ENCODE data around the gene SLCO6A1.

SLCO6A1 gene

DNA sequence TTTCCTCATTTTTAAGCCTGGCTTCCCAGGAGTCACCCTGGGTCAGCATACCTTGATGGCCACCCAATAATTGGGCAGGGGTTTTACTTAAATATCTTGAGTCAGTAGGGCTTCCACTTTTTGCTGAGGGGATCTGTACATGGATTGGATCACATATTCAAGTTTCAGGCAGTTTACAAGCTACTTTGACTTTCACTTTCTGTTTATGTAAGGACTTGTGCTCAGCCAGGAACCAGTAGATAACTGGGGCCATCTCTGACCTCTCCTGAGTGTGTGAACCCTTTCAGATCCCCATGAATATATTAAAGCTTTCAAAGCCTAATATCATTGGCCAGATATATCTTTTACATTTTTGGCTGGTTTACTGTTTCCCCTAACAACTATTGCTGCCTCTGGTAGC, 45.1 kb downstream of the SLCO6A1 start:
- no peak for DNase-seq (ENCODE audit: low spot score)

DNA sequence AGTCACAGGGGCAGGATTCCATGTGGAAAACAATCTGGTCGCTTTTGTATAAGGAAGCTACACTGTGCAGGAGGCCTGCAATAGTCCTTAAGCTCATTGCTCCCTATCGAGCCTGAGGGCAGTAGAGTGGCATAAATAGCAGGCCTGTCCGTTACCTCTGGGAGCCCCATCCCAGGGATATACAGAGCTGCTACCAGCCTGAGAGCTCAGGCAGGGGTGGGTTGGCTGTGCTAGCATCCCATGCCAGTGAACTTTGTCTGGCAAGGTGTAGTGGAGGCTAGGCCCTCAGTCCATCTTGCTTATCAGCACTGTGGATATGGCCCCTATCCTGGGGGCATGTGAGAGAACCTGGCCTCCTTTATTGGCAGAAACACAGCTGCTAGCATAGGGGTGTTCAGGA, 47.7 kb downstream of the SLCO6A1 start:
- DNase-seq (ENCODE audit: low spot score) = no peak

DNA sequence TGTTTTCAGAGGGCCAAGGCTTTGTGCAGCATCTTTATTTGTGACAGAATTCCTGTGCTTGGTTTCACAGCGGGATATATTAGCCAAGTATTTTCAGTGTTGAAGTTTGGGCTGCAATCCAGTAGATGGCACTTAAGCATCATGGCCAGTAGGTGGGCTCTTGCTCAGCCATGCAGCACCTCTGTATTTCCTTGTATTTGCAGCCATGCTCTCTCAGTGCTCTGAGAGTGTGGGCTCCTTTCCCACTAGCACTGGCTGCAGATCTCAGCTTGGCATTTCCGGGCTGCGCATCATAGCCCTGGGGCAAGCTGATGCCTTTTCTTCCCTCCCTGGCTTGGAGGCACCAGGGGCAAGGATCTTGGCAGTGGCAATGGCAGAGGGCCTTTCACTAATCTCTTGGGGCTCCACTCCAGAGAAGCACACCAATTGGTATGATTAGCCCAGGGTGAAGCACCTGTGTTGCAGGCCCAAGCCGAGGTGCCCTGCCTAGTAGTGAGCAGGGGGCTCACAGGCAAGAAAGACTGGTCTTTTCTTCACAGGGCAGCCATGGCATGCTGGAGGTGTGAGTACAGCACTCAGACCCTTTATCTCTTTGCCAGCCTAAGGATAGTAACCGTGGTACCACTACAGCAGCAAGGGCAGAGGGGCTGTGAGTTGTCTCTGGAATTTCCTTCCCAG, 48.3 kb downstream of the SLCO6A1 start:
- no peak for DNase-seq (ENCODE audit: low spot score)

DNA sequence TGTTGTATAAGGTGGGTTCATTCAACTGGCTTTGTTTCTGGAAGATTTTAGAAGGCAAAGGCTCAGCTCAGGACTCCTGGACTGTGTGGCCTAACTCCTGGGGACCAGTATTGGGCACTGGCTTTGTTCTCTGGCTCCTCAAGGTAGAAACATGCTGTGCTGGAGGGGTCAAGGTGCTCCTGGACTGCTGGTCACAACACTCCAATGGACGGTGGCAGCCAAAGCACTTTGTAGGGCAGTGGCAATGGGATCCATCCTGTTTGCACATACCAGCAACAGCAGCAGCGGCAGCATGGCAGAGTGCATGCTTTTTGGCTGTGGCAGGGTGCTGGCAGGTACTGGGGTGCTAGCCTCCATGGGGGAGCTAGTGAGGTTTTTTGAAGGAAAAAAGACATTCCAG, 65.3 kb downstream of the SLCO6A1 start:
- DNase-seq (ENCODE audit: low spot score) = no peak

DNA sequence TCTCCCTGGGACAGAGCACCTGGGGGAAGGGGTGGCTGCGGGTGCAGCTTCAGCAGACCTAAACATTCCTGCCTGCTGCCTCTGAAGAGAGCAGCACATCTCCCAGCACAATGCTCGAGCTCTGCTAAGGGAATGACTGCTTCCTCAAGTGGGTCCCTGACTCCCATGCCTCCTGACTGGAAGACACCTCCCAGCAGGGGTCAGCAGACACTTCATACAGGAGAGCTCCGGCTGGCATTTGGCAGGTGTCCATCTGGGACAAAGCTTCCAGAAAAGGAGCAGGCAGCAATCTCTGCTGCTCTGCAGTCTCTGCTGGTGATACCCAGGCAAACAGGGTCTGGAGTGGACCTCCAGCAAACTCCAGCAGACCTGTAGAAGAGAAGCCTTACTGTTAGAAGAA, 77.2 kb downstream of the SLCO6A1 start:
- no peak for DNase-seq (ENCODE audit: low spot score)

DNA sequence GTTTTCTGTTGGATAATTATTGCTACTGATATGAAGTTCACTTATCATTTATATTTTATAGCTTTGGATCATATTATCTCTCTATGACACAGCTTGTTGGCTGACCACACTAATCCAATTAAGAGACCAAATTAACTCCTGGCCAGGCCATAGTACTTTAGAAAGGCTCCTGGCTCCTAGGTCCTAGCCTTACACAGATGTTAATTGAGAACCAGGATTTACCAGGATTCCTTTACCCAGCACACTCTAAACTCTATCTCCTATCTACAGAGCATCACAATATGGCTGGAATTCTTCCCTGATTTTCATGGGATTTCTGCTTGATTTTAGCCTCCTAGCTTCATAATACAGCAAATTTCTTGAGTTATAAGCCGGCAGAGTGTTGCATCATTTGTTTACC, 80.3 kb downstream of the SLCO6A1 start:
- DNase-seq (ENCODE audit: low spot score) = no peak

DNA sequence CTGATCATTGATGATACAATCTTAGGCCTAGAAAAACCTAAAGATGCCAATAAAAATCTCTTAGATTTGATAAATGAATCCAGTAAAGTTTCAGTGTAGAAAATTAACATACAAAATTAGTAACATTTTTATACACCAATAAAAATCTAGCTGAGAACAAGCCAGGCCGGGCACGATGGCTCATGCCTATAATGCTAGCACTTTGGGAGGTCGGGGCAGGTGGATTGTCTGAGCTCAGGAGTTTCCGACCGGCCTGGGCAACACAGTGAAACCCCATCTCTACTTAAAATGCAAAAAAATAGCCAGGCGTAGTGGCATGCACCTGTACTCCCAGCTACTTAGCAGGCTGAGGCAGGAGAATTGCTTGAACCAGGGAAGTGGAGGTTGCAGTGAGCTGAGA, 84.4 kb downstream of the SLCO6A1 start:
- DNase-seq (ENCODE audit: low spot score) = no peak

DNA sequence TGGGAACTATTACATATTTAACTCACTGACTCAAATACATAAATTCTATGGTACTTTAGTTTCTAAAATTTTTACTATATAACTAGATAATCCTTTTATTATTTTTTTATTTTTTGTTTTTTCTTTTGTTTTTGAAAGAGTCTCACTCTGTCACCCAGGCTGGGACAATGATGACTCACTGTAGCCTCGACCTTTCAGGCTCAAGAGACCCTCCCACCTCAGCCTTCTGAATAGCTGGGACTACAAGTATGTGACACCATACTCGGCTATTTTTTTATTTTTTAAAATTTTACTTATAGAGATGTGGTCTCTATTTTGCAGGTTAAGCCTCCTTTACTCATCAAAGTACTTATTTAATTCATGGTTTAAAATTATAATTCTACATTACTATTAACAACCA, 110.6 kb downstream of the SLCO6A1 start:
- DNase-seq (ENCODE audit: low spot score) = no peak

DNA sequence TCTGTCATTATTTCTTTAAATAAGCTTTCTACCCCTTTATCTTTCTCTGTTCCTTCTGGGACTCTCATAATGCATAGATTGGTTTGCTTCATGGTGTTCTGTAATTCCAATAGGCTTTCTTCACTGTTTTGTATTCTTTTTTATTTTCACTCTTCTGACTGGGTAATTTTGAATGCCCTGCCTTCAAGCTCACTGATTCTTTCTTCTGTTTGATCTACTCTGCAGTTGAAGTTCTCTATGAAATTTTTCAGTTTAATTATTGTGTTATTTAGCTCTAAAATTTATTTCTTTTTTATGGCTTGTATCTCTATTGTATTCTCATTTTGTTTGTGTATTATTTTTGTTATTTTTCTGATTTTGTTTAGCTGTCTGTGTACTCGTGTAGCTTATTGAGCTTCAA, 113.4 kb downstream of the SLCO6A1 start:
- no peak for DNase-seq (ENCODE audit: low spot score)

DNA sequence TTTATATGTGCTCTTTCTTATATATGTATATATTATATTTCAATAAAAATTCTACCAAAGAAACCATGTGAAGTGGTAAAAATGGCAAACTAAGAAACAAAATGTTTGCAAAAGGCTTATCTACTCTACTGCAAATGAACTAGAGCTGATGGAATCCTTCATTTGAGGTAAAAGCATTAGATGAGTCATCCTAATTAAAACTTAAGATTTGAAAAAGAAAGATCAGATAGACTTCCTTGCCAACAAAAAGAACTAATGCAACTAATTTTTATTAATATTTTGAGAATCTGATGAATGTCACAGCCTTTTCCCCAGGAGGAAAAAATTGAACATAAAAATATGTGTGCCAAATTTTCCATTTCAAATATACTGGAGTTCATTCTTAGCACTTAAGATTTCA, 118.6 kb downstream of the SLCO6A1 start:
- no peak for DNase-seq (ENCODE audit: low spot score)

DNA sequence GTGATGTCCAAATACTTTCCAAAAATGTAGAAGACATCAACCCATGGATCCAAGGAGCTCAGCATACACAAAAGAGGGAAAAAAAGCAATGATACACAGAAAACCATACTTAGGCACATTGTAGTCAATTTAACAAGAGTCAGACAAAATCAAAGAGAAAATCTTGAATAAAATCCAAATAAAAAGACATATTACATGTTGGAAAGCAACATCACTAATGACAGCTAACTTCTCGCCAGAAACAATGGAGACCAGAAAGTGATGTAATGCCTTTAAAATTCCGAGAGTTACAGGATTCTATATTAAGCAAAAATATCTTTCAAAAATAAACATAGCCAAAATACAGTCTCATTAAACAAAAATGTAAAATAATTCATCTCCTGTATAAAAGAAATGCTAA, 122.9 kb downstream of the SLCO6A1 start:
- no peak for DNase-seq (ENCODE audit: low spot score)

DNA sequence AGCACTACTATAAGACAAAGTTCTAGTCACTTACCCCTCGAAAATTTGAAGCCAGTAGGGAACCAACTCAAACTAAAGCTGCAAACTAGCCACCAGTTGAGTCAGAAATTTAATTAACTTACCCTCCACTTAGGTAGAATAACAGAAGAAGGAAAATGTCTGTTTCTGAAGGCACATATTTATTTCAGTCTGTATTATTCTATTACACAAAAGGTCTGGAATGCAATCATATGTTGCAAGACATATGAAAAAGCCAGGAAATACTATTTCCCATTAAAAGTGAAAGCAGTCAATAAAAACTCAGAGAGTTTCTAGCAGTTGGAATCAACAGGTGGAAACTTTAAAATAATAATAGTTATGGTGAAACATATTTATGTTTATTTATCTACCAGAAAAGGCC, 123.5 kb downstream of the SLCO6A1 start:
- DNase-seq (ENCODE audit: low spot score) = no peak

DNA sequence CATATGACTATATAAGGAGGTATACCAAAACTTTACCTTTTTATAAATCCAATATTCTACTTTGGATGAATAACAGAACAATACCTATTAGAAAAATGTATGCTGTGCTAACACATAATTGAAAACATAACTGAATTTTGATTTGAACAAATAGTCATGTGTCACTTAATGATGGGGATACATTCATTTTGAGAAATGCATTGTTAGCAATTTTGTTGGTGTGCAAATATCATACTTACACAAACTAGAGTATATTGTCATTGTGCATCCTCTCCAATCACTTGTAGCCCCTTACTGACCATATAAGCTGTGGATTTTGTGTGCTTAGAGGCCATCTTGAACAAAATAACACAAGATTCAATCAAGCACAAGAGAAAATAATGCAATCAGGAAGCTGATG, 130.4 kb downstream of the SLCO6A1 start:
- no peak for DNase-seq (ENCODE audit: low spot score)

DNA sequence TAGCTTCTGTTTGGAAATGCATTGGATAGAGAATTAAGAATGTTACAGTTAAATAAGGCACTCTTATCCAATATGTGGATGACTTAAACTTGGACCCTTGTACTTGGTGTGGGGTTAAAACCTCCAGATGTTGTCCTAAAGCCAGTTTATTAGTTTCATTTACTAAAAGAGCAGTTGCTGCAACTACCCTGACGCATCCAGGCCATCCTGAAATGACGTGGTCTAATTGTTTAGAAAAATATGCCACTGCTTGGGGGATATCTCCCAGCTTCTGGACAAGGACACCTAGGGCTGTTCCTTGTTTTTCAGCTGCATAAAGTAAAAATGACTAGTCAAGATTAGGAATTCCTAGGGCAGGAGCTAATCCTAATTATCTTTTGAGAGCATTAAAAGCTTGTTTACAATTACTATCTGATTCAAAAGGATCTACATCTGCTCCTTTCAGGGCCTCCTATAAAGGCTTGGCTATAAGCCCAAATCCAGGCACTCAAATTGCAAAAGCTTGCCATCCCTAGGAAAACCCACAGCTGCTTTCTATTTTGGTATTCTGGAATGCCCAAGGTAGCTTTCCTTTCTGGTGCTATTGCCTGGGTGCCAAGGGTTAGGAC, 157.0 kb downstream of the SLCO6A1 start:
- no peak for DNase-seq (ENCODE audit: low spot score)

DNA sequence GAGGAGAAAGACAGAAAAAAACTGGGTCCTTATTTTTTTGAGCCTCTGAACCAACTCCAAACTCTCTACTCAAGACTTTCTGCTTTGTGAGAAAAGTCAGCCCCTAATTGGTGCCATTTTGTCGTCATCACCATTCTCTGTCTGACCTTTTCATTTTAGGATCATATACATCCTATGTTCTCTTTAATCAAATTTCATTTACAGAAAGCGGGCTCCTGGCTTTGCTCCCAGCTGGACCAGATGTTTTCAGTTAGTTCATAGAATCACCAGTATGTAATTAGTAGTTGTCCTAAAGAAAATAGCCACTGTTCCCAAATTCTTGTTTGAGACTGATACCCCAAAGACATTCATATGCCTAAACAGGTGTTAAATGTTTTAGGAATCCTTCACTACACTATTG, 174.1 kb downstream of the SLCO6A1 start:
- DNase-seq (ENCODE audit: low spot score) = no peak

Data from AG08396 (cell line).